NT2/D1 (cell line): ENCODE measurements around the gene UBE2L3.

Source experiments
- SUZ12 ChIP-seq: IDR thresholded peaks from 2 replicates; pipeline ENCODE4 v1.6.1; 2011; ENCODE audit not compliant: insufficient read length, insufficient read depth; ENCODE audit errors: extremely low read depth
- YY1 ChIP-seq: IDR thresholded peaks from 2 replicates; pipeline ENCODE4 v1.6.1; 2011; ENCODE audit not compliant: insufficient read length, insufficient read depth
- ZNF274 ChIP-seq: IDR thresholded peaks from 2 replicates; pipeline ENCODE4 v1.6.1; 2011; ENCODE audit warnings: mild to moderate bottlenecking, low read depth, low read length

DNA sequence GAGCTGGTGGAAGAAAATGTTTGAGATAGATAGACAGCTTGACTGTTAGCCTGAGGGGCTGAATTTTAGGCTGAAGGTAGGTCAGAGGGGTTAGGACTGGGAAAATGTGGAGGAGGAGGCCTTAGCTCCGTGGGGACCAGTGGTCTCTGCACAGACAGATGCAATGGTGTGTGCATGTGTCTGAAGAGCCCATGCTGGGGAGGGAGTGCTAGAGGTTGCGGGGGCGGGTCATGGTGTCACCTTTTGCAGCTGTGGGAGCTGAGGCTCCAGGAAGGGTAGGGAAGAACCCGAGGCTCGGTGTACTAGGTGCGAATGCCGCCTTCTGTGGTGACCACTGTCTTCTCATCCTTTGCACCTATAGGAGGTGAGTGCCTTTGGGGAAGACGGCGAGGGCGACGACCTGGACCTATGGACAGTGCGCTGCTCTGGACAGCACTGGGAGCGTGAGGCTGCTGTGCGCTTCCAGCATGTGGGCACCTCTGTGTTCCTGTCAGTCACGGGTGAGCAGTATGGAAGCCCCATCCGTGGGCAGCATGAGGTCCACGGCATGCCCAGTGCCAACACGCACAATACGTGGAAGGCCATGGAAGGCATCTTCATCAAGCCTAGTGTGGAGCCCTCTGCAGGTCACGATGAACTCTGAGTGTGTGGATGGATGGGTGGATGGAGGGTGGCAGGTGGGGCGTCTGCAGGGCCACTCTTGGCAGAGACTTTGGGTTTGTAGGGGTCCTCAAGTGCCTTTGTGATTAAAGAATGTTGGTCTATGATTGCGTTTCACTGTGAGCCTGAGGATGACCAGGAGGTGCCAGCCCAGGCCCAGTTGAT, 76.2 kb downstream of the UBE2L3 start:
- no peak for TF ChIP-seq ZNF274
- TF ChIP-seq YY1 = no peak
- no peak for TF ChIP-seq SUZ12
